KMS-11 (cell line): Measurements from ENCODE around the gene GPAT3.
"Not testable (repeated sequence)": the region's sequence is repeated elsewhere in the genome, so short reads cannot be mapped to it uniquely, and the experiment has no call there.

Source experiments
- H2AFZ ChIP-seq: fragments of 200-600 bp; sonication (generic); 2 replicates; pipeline ENCODE4 v1.6.1; 2016; ENCODE audit warnings: antibody characterized with exemption, mixed run types, low read depth
- H3K27ac ChIP-seq: fragments of 200-600 bp; sonication (generic); 2 replicates; pipeline ENCODE4 v1.6.1; 2016; ENCODE audit warnings: mild to moderate bottlenecking, mixed run types
- H3K27me3 ChIP-seq: fragments of 200-600 bp; sonication (generic); 2 replicates; pipeline ENCODE4 v1.6.1; 2017; ENCODE audit warnings: mild to moderate bottlenecking, low read depth, mixed run types, moderate library complexity; ENCODE audit not compliant: insufficient read depth
- H3K36me3 ChIP-seq: fragments of 200-600 bp; sonication (generic); 2 replicates; pipeline ENCODE4 v1.6.1; 2017; ENCODE audit warnings: mild to moderate bottlenecking, mixed run types; ENCODE audit not compliant: insufficient read depth
- H3K4me1 ChIP-seq: fragments of 200-600 bp; sonication (generic); 2 replicates; pipeline ENCODE4 v1.6.1; 2016; ENCODE audit warnings: mild to moderate bottlenecking, low read depth, mixed run types; ENCODE audit not compliant: poor library complexity, severe bottlenecking
- H3K4me2 ChIP-seq: fragments of 200-600 bp; sonication (generic); 2 replicates; pipeline ENCODE4 v1.7.0; 2016; ENCODE audit warnings: mild to moderate bottlenecking, mixed run types
- H3K4me3 ChIP-seq: fragments of 200-600 bp; sonication (generic); IDR thresholded peaks from 2 replicates; pipeline ENCODE4 v1.6.1; 2017; ENCODE audit warnings: low read depth, low read length, mixed read lengths; ENCODE audit not compliant: insufficient read depth
- H3K79me2 ChIP-seq: fragments of 200-600 bp; sonication (generic); 2 replicates; pipeline ENCODE4 v1.6.1; 2016; ENCODE audit warnings: low read depth, mixed run types; ENCODE audit not compliant: insufficient read depth
- H3K9ac ChIP-seq: fragments of 200-600 bp; sonication (generic); 2 replicates; pipeline ENCODE4 v1.6.1; 2016; ENCODE audit warnings: mild to moderate bottlenecking, mixed run types
- H4K20me1 ChIP-seq: fragments of 200-600 bp; sonication (generic); 2 replicates; pipeline ENCODE4 v1.6.1; 2016; ENCODE audit warnings: mild to moderate bottlenecking, mixed run types; ENCODE audit not compliant: insufficient read depth
- TF ChIP-seq, protein P1 (sequence below): fragments of 200-600 bp; sonication (generic); conservative IDR thresholded peaks from 2 replicates; pipeline ENCODE4 v1.6.1; 2017; ENCODE audit warnings: low read depth, mild to moderate bottlenecking, antibody characterized with exemption, low read length, moderate library complexity, mixed read lengths

GPAT3 gene

DNA sequence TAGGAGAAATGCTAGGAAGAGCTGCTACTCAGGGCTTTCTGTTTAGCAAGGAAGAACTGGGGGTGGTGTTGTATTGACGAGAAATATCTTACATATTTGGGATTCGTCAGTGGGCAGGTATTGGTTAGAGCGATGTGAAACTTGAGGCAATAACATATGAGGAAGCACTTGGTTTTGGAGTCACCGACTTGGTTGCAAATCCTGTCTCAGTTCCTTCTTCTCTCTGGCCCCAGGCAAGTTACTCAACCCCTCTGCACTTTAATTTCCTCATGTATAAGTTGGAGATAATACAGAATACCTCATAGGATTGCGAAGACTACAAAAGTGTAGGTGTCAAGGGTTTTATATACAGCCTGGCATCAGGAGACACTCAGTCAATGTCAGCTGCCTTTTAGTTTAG lies 34.1 kb downstream of the GPAT3 start:
- no peaks in the 10 kb centered on the region for H3K4me1 ChIP-seq
- no peaks in the 10 kb centered on the region for H3K27me3 ChIP-seq
- no peaks in the 10 kb centered on the region for H3K36me3 ChIP-seq
- no peak overlapping the region for H3K27ac ChIP-seq
- no peak overlapping the region for H3K4me2 ChIP-seq
- no peak overlapping the region for H2AFZ ChIP-seq
- H3K79me2 ChIP-seq = no peaks in the 10 kb centered on the region
- no peak overlapping the region for H3K9ac ChIP-seq
- no peaks in the 10 kb centered on the region for H4K20me1 ChIP-seq
- TF ChIP-seq, protein P1, sequence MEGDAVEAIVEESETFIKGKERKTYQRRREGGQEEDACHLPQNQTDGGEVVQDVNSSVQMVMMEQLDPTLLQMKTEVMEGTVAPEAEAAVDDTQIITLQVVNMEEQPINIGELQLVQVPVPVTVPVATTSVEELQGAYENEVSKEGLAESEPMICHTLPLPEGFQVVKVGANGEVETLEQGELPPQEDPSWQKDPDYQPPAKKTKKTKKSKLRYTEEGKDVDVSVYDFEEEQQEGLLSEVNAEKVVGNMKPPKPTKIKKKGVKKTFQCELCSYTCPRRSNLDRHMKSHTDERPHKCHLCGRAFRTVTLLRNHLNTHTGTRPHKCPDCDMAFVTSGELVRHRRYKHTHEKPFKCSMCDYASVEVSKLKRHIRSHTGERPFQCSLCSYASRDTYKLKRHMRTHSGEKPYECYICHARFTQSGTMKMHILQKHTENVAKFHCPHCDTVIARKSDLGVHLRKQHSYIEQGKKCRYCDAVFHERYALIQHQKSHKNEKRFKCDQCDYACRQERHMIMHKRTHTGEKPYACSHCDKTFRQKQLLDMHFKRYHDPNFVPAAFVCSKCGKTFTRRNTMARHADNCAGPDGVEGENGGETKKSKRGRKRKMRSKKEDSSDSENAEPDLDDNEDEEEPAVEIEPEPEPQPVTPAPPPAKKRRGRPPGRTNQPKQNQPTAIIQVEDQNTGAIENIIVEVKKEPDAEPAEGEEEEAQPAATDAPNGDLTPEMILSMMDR = no peak
- no peak overlapping the region for H3K4me3 ChIP-seq

DNA sequence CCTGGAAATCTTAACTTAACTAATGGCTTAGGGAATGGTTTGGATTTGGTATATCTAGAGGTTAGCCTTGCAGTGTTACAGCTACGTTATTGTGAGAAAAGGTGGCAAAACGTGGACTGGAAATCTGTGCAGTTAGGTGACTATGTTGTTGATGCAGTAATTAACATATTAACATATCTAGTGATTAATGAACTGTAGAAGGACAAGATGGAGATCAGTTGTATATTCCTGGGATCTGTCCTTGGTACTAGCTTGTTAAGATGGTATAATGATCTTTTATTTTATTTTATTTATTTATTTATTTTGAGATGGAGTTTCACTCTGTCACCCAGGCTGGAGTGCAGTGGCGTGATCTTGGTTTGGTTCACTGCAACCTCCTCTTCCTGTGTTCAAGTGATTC lies 36.9 kb downstream of the GPAT3 start:
- TF ChIP-seq, protein P1 = no peak
- no peaks in the 10 kb centered on the region for H3K79me2 ChIP-seq
- no peak overlapping the region for H2AFZ ChIP-seq
- no peaks in the 10 kb centered on the region for H4K20me1 ChIP-seq
- no peaks in the 10 kb centered on the region for H3K27me3 ChIP-seq
- no peak overlapping the region for H3K4me2 ChIP-seq
- H3K4me3 ChIP-seq = no peak overlapping the region
- H3K36me3 ChIP-seq = no peaks in the 10 kb centered on the region
- H3K27ac ChIP-seq = no peak overlapping the region
- no peak overlapping the region for H3K9ac ChIP-seq
- peaks cover 4% of the 10 kb centered on the region for H3K4me1 ChIP-seq

DNA sequence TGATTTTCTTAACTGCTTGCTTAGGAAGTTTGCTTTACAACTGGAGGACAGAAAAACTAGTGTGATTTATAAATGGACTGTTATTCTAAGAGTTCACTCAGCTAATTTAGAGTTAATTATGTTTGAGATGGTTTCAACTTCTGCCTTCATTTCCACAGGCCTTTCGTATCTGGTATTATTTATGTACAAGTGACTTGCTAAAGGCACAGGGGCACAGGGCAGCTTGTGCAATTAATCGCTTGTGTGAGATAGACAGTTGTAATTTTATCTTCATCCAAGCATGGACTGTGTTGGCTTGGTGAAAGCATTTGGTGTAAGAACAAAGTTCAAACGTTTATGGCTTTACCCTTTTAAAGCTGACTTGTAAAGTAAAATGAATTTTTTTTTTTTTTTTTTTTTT lies 38.3 kb downstream of the GPAT3 start:
- no peak overlapping the region for H3K9ac ChIP-seq
- no peaks in the 10 kb centered on the region for H3K27me3 ChIP-seq
- TF ChIP-seq, protein P1 = no peak
- H4K20me1 ChIP-seq = no peaks in the 10 kb centered on the region
- H3K79me2 ChIP-seq = no peaks in the 10 kb centered on the region
- no peak overlapping the region for H2AFZ ChIP-seq
- H3K36me3 ChIP-seq = no peaks in the 10 kb centered on the region
- H3K27ac ChIP-seq = no peak overlapping the region
- H3K4me3 ChIP-seq = no peak overlapping the region
- H3K4me2 ChIP-seq = no peak overlapping the region
- H3K4me1 ChIP-seq = peaks cover 13% of the 10 kb centered on the region

DNA sequence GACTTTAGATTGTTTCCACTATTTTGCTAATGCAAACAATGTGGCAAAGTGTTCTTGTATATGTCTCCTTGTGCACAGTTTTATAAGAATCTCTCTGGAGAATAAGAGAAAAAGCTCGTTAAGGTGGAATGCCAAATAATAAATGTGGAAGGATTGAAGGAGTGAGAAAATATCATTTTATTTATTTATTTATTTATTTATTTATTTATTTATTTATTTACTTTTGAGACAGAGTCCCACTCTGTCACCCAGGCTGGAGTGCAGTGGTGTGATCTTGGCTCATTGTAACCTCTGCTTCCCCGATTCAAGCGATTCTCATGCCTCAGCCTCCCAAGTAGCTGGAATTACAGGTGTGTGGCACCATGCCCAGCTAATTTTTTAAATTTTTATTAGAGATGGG lies 40.3 kb downstream of the GPAT3 start:
- H3K4me2 ChIP-seq, H3K79me2 ChIP-seq, H4K20me1 ChIP-seq, H3K36me3 ChIP-seq, H3K9ac ChIP-seq, H3K27me3 ChIP-seq, H3K27ac ChIP-seq, H2AFZ ChIP-seq, H3K4me3 ChIP-seq: not testable (repeated sequence)
- H3K4me1 ChIP-seq = peaks cover 13% of the 10 kb centered on the region

DNA sequence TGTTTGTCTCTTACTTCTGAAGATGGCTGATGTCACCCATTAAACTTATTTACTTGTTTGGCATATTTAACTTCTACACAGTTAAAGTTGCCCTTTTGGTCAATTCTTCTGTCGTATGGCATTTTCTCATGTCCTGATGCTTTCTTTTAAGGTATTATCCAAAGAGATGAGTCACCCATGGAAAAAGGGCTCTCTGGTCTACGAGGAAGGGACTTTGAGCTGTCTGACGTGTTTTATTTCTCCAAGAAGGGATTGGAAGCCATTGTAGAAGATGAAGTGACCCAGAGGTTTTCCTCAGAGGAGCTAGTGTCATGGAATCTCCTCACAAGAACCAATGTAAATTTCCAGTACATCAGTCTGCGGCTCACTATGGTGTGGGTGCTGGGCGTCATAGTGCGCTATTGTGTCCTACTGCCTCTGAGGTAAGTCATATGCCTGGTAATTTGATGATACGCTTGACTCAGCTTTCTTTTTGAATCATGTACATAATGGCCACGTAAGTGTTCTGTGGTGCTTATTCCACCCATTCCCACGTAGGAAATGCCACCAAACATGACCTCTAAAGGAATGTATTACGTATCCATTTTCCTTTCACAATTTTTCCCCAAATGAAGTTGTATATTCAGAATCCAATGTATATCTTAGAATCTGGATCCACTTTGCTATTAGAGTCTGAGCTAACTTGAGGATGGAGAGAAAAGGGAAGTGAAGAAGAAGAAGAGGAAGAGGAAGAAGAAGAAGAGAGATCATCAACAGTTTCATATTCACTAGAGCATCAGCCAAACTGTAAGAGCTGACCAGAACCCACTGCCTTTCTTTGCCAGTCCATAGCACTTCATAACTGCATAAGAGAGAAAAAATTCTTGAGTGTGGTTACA lies 45.7 kb downstream of the GPAT3 start:
- Histone ChIP-seq H3K9ac (no peak overlapping the region), H3K4me1 (peaks cover 13% of the 10 kb centered on the region), H3K36me3 (no peaks in the 10 kb centered on the region), H3K79me2 (no peaks in the 10 kb centered on the region), H3K27ac (no peak overlapping the region), H3K4me3 (no peak overlapping the region), H2AFZ (no peak overlapping the region), H3K4me2 (no peak overlapping the region), H4K20me1 (no peaks in the 10 kb centered on the region), H3K27me3 (no peaks in the 10 kb centered on the region)
- TF ChIP-seq, protein P1 = no peak
